Activated T-helper 1 cell treated with anti-CD3 and anti-CD28 coated beads, Interleukin-2, amount 50 U/mL, for 16 hours (primary cell): Measurements from ENCODE around the gene FRMD4B.
"Not testable (repeated sequence)": the region's sequence is repeated elsewhere in the genome, so short reads cannot be mapped to it uniquely, and the experiment has no call there.

Source experiments
- DNase-seq, 2 donors: peaks; one replicate each; pipeline ENCODE4 v3.0.0-alpha.2; 2020; ENCODE audit warnings: low read depth in 1 of 2, low spot score in 1 of 2

FRMD4B gene

DNA sequence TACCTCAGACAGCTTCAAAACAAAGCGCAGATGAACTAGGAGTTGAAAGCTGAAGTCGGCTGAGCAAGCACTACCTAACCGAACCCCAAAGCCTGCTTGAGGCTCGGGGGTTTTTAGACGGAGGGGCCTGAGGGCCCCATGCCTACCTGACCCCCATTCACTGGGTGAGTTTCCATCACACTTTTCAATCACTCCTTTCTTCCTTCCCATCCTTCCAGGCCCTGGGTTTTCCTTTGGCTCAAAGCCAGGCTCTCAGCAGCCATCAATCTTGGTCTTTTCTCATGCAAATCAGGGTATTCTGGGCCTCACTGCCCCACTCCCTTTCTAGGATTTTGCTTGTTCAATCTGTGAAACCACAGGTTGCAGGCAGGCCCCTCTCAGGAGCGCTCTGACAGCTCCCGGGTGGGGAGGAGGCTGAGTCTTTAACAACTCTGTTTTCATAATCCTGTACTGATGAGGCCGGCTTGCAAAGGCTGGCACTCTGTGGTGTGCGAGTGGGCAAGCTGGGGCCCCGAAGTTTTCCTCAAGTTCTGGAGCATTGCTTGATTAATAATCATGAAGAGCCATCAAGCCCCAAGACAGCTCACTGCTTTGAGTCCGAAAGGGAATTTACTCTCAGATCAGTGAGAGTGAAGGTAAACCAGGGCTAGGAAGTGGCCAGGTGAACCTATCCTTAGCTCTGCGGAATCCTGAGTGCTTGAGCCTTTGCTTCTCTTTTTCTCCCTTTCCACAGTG, 97.6 kb downstream of the FRMD4B start:
- peak in 1 of 2 donors; percentile 13 for DNase-seq

- no peak for DNase-seq
These were observed 101.8 kb downstream of the FRMD4B start for GRCh38 chr3:69283913-69284611.

- DNase-seq, result no peak
These were observed 102.4 kb downstream of the FRMD4B start for GRCh38 chr3:69283496-69283895.

DNA sequence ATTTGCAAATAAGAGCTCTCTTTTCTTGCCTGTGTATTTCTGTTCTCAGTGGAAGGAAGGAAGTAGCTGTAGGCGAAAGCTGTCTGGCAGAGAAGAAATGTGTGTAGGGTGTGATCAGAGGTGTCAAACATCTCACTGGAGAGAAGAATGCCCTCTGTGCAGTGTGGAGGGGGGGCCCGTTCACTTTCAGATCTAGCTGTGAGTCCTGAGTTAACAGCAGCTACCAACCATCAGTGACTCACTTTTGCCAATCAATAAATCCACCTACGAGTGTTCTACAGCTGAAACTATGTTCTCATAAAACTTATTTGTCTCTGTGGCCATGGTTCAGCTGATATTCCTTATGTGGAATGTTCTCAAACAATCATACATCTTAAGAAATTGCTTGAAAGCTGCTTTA, 103.7 kb downstream of the FRMD4B start:
- DNase-seq, result peak in 1 of 2 donors; percentile 26

DNA sequence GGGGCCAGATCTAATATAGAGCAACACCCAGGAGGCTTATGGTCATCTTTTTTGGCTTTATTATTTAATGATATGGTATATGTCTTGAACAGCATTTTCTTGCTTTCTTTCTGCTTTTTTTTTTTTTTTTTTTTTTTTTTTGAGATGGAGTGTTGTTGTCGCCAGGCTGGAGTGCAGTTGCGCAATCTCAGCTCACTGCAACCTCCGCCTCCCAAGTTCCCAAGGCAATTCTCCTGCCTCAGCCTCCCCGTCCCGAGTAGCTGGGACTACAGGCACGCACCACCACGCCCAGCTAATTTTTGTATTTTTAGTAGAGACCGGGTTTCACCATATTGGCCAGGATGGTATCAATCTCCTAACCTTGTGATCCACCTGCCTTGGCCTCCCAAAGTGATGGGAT, 108.5 kb downstream of the FRMD4B start:
- DNase-seq, result not testable (repeated sequence)

DNA sequence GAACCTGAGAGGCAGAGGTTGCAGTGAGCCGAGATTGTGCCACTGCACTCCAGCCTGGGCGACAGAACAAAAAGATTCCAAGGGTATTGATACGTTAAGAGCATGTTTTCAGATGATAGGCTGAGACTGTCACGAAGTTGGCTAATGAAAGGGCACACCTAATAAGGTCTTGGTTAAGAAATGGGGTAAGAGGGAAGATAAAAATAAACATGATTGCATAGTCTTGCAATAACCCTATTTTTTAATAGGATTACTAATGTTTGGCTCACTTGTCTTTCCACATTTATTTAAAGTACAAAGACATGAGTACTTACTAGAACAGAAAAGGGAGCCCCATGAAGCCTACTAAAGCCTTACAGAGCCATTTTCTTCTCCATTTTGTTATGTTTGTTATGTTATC, 109.0 kb downstream of the FRMD4B start:
- DNase-seq, result no peak

DNA sequence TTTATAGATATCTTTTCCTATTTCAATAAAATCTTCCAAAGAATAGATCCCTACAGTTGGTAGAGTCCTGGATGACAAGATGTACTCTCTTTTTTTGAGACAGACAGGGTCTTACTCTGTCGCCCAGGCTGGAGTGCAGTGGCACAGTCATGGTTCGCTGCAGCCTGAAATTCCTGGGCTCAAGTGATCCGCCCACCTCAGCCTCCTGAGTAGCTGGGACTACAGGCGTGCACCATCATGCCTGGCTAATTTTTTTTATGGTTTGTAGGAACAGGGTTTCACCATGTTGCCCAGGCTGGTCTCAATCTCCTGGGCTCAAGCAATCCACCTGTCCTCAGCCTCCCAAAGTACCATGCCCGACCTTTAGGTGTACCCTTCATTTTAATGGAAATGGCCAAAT, 109.7 kb downstream of the FRMD4B start:
- DNase-seq, result not testable (repeated sequence)

- no peak for DNase-seq
These were observed 112.0 kb downstream of the FRMD4B start for GRCh38 chr3:69273896-69274295.

- DNase-seq, result no peak
These were observed 113.3 kb downstream of the FRMD4B start for GRCh38 chr3:69272556-69272955.

DNA sequence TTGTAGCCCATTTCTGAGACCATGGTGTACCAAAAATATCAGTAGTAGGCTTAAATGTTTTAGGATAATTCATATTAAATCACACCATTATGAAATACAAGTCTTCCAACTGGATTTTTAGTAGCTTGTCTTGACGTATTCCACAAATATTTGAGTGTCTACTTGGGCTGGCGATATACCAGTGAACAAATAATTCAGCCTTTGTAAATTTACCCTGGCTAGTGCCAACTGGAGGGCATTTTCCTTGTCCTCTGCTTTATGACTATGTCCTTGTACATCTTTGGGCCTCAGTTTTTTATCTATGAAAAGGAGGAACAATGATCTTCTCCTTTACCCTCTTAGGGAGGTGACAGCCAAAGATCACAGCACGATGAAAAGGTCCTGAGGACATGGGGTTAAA, 114.8 kb downstream of the FRMD4B start:
- DNase-seq, result no peak

DNA sequence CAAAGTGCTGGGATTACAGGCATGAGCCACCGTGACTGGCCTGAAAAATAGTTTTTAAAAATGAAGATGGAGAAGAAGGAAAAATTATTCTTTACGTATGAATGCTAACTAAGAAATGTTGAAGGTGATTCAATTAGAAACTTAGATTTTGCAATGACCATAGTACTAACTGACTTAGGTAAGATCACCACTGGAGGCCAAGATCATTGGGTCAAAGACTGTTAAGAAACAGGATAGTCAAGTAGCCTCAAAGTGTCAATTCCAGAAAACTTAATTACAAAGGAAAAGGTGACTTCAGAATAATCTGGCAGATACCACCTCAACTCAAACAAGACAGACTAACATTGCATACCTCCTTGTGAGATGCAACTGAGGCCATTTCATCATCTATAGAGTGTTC, 119.3 kb downstream of the FRMD4B start:
- no peak for DNase-seq

GRCh38 chr3:69266071-69266470, 119.8 kb downstream of the FRMD4B start:
- not testable (repeated sequence) for DNase-seq

- DNase-seq, result not testable (repeated sequence)
These were observed 125.0 kb downstream of the FRMD4B start for GRCh38 chr3:69260843-69261405.

GRCh38 chr3:69260216-69260787, 125.6 kb downstream of the FRMD4B start:
- DNase-seq, result no peak

- no peak for DNase-seq
These were observed 126.8 kb downstream of the FRMD4B start for GRCh38 chr3:69259125-69259524.

DNA sequence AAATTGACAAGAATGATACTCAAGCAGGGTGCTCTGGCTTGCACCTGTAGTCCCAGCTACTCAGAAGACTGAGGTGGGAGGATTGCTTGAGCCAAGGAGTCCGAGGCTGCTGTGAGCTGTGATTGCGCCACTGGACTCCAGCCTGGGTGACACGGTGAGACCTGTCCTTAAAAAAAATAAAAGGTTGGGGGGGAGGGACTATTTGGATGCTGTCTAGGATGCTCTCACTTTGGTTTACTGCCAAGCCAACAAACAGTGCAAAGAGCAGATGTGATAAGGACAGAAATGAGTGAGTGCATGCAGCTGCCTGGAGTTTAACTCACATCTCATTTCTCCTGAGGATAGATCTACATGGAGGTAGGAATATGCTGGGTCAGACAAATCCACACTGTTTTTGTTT, 130.0 kb downstream of the FRMD4B start:
- DNase-seq, result no peak

DNA sequence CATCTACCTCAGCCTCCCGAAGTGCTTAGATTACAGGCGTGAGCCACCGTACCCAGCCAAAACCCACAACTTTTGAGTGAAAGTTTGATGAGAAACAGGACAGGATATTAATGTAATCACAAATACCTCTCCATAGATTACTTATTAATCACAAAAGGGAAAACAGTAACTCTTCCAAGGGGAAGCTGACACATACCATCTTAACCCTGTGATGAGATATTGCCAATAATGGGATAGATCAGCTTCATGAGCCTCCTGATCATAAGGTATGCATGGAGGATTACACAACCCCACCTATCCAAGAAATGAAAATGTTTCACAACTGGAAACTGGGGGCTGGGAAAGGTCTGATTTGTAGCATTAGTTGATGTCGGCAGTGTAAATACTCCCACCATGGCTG, 131.5 kb downstream of the FRMD4B start:
- DNase-seq, result no peak

- no peak for DNase-seq
These were observed 133.3 kb downstream of the FRMD4B start for GRCh38 chr3:69252631-69253030.

- DNase-seq, result no peak
These were observed 133.7 kb downstream of the FRMD4B start for GRCh38 chr3:69252141-69252540.

GRCh38 chr3:69251078-69251805, 134.6 kb downstream of the FRMD4B start:
- no peak for DNase-seq

GRCh38 chr3:69250014-69250413, 135.9 kb downstream of the FRMD4B start:
- DNase-seq, result peak; percentile 15 to 20
